ENCODE results near the gene ZNF789.

The ZNF789 gene

DNA sequence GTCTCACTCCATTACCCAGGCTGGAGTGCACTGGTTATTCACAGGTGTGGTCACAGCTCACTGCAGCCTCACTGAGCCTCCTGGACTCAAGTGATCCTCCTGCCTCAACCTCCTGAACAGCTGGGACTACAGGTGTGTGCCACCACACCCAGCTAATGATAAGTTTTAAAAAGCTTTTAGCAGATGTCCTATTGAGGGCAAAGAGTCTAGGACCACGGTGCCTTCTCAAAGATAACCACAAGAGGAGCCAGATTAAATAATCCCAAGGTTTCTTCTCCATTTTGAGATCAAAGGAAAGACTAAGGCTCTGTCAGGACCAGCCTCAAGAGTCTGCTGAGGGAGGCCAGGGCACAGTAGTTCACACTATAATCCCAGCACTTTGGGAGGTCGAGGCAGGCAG is 11.5 kb upstream of the ZNF789 start:
- no peaks in the 10 kb centered on the region for H3K4me1 ChIP-seq (ENCODE audit: control insufficient read depth, low read depth, low read length)
- peaks cover 38% of the 10 kb centered on the region for H3K36me3 ChIP-seq (ENCODE audit: control insufficient read depth, low read depth, low read length)
- H3K9ac ChIP-seq (ENCODE audit: low read length) = no peak overlapping the region
- no peaks in the 10 kb centered on the region for H3K27me3 ChIP-seq (ENCODE audit: control insufficient read depth, insufficient read depth, low read length)
- H3K9me3 ChIP-seq (ENCODE audit: control insufficient read depth, low read depth, low read length) = no peaks in the 10 kb centered on the region
- no peak overlapping the region for H3K4me3 ChIP-seq (ENCODE audit: low read length)
- H3K27ac ChIP-seq (ENCODE audit: low read length) = no peak overlapping the region

DNA sequence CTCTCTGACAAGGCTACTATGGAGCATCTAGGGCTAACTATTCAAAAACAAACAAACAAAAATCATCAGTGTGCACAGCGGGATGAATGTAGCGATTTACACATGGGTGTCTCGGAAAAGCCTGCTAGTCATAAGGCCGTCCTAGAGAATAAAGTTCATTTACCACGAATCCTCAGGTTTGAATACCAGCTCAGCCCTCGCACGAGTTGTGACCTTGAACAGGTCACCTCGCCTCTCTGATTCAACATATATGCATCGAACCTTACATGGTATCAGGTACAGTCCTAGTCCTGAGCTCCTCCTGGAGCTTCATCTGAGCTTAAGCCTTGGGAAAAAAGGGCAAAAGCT is 7.3 kb upstream of the ZNF789 start:
- no peaks in the 10 kb centered on the region for H3K4me1 ChIP-seq (ENCODE audit: control insufficient read depth, low read depth, low read length)
- peaks cover 11% of the 10 kb centered on the region for H3K36me3 ChIP-seq (ENCODE audit: control insufficient read depth, low read depth, low read length)
- no peaks in the 10 kb centered on the region for H3K27me3 ChIP-seq (ENCODE audit: control insufficient read depth, insufficient read depth, low read length)
- no peaks in the 10 kb centered on the region for H3K9me3 ChIP-seq (ENCODE audit: control insufficient read depth, low read depth, low read length)
- peak overlapping the region; percentile 87 for H3K9ac ChIP-seq (ENCODE audit: low read length)
- peak overlapping the region; percentile 73 for H3K27ac ChIP-seq (ENCODE audit: low read length)
- peak overlapping the region; percentile 88 for H3K4me3 ChIP-seq (ENCODE audit: low read length)

DNA sequence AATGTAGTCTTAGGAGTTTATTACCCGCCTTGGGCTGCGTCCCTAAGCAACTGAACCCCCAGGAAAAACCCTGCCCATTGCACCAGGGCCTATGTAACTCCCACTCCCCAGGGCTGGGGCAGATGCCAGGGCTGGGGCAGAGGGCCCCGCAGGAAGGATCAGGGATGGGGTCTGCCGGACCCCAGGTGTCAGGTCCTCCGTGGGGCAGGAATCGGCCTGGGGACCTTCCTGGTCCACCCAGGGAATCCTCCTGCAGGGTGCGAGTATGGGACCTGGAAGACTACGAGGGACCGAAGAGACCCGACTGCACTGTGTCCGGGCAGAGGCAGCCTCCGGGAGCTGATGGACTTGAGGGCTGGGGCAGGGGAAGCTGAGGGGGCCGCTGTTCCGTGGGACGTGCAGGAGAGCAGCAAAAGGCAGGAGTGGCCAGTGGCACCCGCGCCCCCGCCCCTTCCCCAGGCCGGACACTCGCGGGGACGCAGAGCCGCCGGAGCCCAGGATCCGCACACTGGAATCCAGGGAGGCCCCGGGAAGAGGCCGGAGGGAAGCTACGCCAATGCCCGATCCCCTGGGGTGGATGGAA is 4.3 kb upstream of the ZNF789 start:
- Histone ChIP-seq H3K4me1 (ENCODE audit: control insufficient read depth, low read depth, low read length) (no peaks in the 10 kb centered on the region), H3K4me3 (ENCODE audit: low read length) (no peak overlapping the region), H3K9me3 (ENCODE audit: control insufficient read depth, low read depth, low read length) (no peaks in the 10 kb centered on the region), H3K9ac (ENCODE audit: low read length) (no peak overlapping the region), H3K27me3 (ENCODE audit: control insufficient read depth, insufficient read depth, low read length) (no peaks in the 10 kb centered on the region), H3K27ac (ENCODE audit: low read length) (no peak overlapping the region), H3K36me3 (ENCODE audit: control insufficient read depth, low read depth, low read length) (peaks cover 5% of the 10 kb centered on the region)

- Histone ChIP-seq H3K4me3 (ENCODE audit: low read length) (no peak overlapping the region), H3K4me1 (ENCODE audit: control insufficient read depth, low read depth, low read length) (peaks cover 4% of the 10 kb centered on the region), H3K9ac (ENCODE audit: low read length) (no peak overlapping the region), H3K27me3 (ENCODE audit: control insufficient read depth, insufficient read depth, low read length) (no peaks in the 10 kb centered on the region), H3K27ac (ENCODE audit: low read length) (no peak overlapping the region), H3K36me3 (ENCODE audit: control insufficient read depth, low read depth, low read length) (no peaks in the 10 kb centered on the region), H3K9me3 (ENCODE audit: control insufficient read depth, low read depth, low read length) (no peaks in the 10 kb centered on the region)
These were observed 3.2 kb upstream of the ZNF789 start for GRCh38 chr7:99469381-99470065.

DNA sequence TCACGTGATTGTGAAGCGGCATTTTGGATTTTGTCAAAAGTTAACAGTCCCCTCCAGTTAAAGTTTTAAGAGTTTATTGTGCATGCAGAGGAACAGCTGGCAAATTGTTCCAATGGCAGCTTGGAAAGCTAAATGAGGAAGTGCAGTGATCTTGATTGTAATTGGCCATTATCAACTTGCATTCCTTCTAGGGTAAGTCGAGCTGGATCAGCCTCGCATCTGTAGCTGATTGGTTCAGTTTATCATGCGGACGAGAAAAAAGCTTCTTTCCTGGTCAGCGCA is 566 bp downstream of the ZNF789 start:
- Histone ChIP-seq H3K9me3 (ENCODE audit: control insufficient read depth, low read depth, low read length) (no peaks in the 10 kb centered on the region), H3K27me3 (ENCODE audit: control insufficient read depth, insufficient read depth, low read length) (no peaks in the 10 kb centered on the region), H3K36me3 (ENCODE audit: control insufficient read depth, low read depth, low read length) (peaks cover 8% of the 10 kb centered on the region), H3K9ac (ENCODE audit: low read length) (peak overlapping the region; percentile 88), H3K4me1 (ENCODE audit: control insufficient read depth, low read depth, low read length) (peaks cover 4% of the 10 kb centered on the region), H3K27ac (ENCODE audit: low read length) (peak overlapping the region; percentile 77), H3K4me3 (ENCODE audit: low read length) (peak overlapping the region; percentile 98)

GRCh38 chr7:99476107-99476506 is 3.4 kb downstream of the ZNF789 start:
- Histone ChIP-seq H3K4me3 (ENCODE audit: low read length) (no peak overlapping the region), H3K36me3 (ENCODE audit: control insufficient read depth, low read depth, low read length) (peaks cover 28% of the 10 kb centered on the region), H3K4me1 (ENCODE audit: control insufficient read depth, low read depth, low read length) (peaks cover 4% of the 10 kb centered on the region), H3K9ac (ENCODE audit: low read length) (no peak overlapping the region), H3K27ac (ENCODE audit: low read length) (no peak overlapping the region), H3K9me3 (ENCODE audit: control insufficient read depth, low read depth, low read length) (no peaks in the 10 kb centered on the region), H3K27me3 (ENCODE audit: control insufficient read depth, insufficient read depth, low read length) (no peaks in the 10 kb centered on the region)

DNA sequence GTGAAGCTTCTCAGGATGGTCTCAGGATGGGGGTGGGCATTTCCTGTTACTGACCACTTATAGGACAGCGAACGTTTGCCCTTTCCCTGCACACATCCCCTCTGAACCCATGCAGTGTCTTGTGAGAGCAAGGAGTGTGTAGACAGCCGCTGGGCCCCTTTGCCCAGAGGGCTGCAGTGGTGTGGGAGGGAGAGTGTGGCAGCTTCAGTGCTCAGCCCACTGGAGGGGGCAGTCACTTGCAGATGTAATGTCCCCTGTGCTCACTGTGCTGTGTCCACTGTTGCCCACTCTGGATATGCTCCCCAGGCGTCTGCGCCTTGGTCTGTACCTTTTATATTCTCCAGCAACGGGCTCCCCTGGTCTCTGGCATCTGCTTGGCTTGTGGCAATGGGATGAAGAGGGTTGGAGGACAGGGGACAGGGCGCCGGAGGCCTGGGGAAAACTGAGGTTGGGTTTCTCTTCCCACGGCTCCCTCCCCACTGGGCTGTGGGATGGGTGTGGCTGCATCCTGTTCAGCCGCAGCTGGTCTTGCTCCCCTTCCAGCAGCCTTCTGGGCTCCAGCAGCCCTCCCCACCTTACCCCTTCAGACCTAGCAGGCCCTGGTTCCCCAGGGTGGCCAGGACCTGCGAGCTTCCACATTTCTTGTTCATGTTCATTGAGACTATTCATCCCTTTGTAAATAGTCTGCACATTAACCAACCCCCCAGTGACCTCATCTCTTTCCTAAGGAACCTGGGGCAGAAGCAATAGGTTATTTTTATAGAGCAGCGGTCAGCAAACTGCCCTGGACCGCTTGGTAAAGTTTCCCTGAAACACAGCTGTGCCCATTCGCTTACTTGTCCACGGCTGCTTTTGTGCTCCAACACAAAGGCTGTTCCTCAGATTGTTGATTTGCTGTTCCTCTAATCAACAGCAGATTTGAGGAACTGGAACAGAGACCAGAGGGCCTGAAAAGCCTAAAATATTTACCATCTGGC is 6.1 kb downstream of the ZNF789 start:
- Histone ChIP-seq H3K9ac (ENCODE audit: low read length) (no peak overlapping the region), H3K9me3 (ENCODE audit: control insufficient read depth, low read depth, low read length) (no peaks in the 10 kb centered on the region), H3K4me1 (ENCODE audit: control insufficient read depth, low read depth, low read length) (peaks cover 3% of the 10 kb centered on the region), H3K4me3 (ENCODE audit: low read length) (no peak overlapping the region), H3K27me3 (ENCODE audit: control insufficient read depth, insufficient read depth, low read length) (no peaks in the 10 kb centered on the region), H3K36me3 (ENCODE audit: control insufficient read depth, low read depth, low read length) (peaks cover 36% of the 10 kb centered on the region), H3K27ac (ENCODE audit: low read length) (no peak overlapping the region)

DNA sequence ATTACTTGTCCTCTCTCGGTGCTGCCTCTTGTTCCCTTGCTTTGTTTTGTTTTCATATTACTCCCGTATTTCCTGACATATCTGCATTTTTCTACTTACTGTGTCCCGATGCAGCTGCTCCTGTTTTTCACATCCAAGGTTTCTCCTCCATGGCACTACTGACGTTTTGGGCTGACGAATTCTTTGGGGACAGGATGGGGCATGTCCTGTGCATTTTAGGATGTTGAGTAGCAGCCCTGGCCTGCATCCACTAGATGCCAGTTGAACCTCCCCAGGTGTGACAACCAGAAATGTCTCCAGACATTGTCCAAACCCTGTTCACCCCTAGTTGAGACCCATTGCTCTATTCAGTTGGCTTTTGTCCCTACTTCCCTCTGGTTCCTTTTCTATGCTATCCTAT is 12.4 kb downstream of the ZNF789 start:
- Histone ChIP-seq H3K27me3 (ENCODE audit: control insufficient read depth, insufficient read depth, low read length) (no peaks in the 10 kb centered on the region), H3K9me3 (ENCODE audit: control insufficient read depth, low read depth, low read length) (no peaks in the 10 kb centered on the region), H3K36me3 (ENCODE audit: control insufficient read depth, low read depth, low read length) (peaks cover 15% of the 10 kb centered on the region), H3K27ac (ENCODE audit: low read length) (no peak overlapping the region), H3K4me1 (ENCODE audit: control insufficient read depth, low read depth, low read length) (no peaks in the 10 kb centered on the region), H3K9ac (ENCODE audit: low read length) (no peak overlapping the region), H3K4me3 (ENCODE audit: low read length) (no peak overlapping the region)

DNA sequence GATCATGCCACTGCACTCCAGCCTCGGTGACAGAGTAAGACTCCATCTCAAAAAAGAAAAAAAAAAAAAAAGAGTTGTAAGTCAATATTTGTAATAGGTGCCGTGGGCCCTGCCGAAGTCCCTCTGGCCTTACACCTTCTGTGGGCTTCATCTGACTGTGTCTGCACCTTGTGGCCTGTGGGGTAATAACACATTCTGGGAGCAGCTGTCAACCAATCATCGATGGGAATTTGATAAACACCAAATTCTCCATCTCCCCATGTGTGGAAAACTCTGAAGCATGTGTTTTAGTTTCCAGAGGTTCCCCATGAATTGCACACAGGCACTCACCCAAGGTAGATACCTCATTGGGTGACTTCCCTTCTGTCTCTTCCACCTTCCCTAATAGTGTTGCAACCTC is 16.5 kb downstream of the ZNF789 start:
- Histone ChIP-seq H3K27me3 (ENCODE audit: control insufficient read depth, insufficient read depth, low read length) (no peaks in the 10 kb centered on the region), H3K4me1 (ENCODE audit: control insufficient read depth, low read depth, low read length) (no peaks in the 10 kb centered on the region), H3K9ac (ENCODE audit: low read length) (no peak overlapping the region), H3K4me3 (ENCODE audit: low read length) (no peak overlapping the region), H3K36me3 (ENCODE audit: control insufficient read depth, low read depth, low read length) (peaks cover 15% of the 10 kb centered on the region), H3K27ac (ENCODE audit: low read length) (no peak overlapping the region), H3K9me3 (ENCODE audit: control insufficient read depth, low read depth, low read length) (peaks cover 3% of the 10 kb centered on the region)

DNA sequence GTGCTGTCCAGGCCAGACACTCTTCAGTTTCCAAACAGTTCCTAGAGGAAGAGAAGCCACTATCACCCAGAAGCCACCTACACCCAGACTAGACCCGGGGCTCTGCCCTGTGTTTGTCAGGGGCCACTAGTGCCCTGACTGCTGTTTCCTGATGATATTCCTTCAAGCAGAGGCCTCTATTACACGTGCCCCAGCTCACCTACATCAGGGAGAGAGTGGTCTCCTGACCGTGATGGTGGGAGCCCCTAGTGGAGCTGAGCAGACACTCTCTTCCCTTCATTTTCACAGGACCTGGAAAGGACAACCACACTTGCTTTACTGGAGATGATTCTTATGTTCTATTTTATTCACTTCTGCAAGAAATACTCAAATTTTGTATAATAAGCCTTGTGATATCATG is 18.2 kb downstream of the ZNF789 start:
- Histone ChIP-seq H3K4me3 (ENCODE audit: low read length) (no peak overlapping the region), H3K9ac (ENCODE audit: low read length) (no peak overlapping the region), H3K9me3 (ENCODE audit: control insufficient read depth, low read depth, low read length) (peaks cover 3% of the 10 kb centered on the region), H3K4me1 (ENCODE audit: control insufficient read depth, low read depth, low read length) (no peaks in the 10 kb centered on the region), H3K27me3 (ENCODE audit: control insufficient read depth, insufficient read depth, low read length) (no peaks in the 10 kb centered on the region), H3K27ac (ENCODE audit: low read length) (no peak overlapping the region), H3K36me3 (ENCODE audit: control insufficient read depth, low read depth, low read length) (peaks cover 18% of the 10 kb centered on the region)

DNA sequence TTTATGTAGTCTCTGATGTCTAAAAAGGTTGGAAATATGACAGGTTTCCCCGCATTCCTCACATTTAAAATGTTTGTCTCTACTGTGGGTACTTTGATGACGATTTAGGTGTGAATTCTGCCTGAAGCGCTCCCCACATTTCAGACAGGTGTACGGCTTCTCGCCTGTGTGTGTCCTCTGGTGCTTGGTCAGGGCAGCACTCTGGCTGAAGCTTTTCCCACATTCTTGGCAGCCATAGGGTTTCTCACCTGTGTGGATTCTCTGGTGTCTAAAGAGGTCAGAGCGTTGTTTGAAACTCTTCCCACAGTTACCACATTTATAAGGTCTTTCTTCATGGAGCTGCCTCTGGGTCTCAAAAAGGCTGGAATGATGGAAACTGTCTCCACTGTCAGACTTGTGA is 21.1 kb downstream of the ZNF789 start:
- no peaks in the 10 kb centered on the region for H3K27me3 ChIP-seq (ENCODE audit: control insufficient read depth, insufficient read depth, low read length)
- H3K36me3 ChIP-seq (ENCODE audit: control insufficient read depth, low read depth, low read length) = peaks cover 18% of the 10 kb centered on the region
- H3K9me3 ChIP-seq (ENCODE audit: control insufficient read depth, low read depth, low read length) = peaks cover 3% of the 10 kb centered on the region
- no peak overlapping the region for H3K27ac ChIP-seq (ENCODE audit: low read length)
- no peak overlapping the region for H3K4me3 ChIP-seq (ENCODE audit: low read length)
- H3K4me1 ChIP-seq (ENCODE audit: control insufficient read depth, low read depth, low read length) = peaks cover 3% of the 10 kb centered on the region
- no peak overlapping the region for H3K9ac ChIP-seq (ENCODE audit: low read length)

All from iPS-18a (cell line).